ENCODE results near the gene TTLL3.
"Not testable (repeated sequence)": the region's sequence is repeated elsewhere in the genome, so short reads cannot be mapped to it uniquely, and the experiment has no call there.

The TTLL3 gene

DNA sequence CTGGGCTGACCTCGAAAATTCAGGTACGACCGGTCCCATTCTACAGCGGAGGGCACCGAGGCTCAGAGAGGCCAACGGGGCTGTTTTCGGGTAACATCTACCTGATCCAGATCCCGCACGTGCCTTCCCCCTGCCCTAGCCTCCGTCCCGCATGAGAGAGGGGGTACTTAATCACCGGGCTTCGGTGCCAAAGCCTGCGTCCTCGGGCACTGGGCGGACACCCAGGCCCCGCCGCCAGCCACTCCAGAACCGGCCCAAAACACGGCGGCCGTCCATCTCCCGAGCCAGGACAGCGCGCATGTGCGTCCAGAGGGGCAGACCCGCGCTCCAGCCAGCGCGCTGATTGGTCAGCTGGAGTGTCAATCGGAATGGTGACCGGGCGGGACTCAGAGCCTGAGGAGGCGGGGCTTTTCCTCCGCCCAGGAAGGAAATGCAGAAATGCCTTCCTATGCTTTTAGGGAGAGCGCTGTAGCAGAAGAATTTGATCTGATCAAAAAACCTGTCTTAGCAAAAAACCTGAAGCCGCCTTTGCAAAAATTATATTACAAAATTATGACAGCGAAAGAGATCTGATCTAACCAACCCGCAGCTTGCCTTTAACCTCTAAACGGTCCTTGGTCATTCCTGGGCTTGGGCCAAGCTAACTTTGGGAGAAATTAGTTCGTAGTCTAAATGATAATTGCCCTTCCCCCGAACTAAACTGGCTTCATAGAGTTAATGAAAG, 33.8 kb downstream of the TTLL3 start, which contains the start of gene RPUSD3:
RPUSD3 (minus strand) TSS at position 294 of the 724 bp plus-strand sequence; CDS start at position 276, 18 bp downstream.
- DNase-seq, result peak; percentile 100

DNA sequence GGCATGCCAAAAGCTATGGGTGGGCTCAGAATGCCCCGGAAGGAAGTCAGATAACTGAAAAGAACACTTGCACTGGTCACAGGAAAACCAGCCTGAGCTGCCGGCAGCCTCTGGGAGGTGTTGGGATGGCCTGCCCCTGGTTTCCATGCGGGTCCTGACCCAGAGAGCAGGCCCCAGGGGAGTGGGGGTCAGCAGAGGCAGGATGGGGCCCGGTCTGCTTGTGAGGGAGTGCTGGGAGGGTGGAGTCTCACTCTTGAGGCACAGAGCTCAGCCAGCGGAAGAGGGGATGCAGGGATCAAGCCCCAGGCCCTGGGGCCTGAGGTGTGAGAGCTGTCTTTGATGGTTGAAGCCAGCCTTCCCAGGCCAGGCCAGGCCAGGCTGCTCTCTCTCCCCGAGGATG, 36.2 kb downstream of the TTLL3 start:
- no peak for DNase-seq

DNA sequence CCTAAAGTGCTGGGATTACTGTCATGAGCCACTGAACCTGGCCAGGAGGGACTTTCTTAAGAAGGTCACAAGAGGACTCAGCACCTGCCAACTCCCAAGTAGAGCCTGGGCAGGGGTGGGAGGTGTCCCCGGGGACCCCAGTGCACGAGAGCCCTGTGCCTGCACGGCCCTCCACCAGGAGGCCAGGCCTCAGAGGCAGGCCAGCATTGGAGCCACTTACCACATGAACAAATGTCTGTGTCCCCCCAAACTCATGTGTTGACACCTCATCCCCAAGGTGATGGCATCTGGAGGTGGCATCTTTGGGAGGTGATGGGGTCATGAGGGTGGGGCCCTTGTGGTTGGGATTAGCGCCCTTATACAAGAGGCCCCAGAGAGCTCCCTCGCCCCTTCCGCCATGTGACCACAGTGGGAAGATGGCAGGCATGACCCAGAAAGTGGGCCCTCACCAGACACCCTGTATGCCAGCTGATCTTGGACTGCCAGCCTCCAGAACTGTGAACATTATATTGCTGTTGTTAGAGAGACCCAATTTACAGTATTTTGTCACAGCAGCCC, 36.9 kb downstream of the TTLL3 start:
- DNase-seq, result no peak

DNA sequence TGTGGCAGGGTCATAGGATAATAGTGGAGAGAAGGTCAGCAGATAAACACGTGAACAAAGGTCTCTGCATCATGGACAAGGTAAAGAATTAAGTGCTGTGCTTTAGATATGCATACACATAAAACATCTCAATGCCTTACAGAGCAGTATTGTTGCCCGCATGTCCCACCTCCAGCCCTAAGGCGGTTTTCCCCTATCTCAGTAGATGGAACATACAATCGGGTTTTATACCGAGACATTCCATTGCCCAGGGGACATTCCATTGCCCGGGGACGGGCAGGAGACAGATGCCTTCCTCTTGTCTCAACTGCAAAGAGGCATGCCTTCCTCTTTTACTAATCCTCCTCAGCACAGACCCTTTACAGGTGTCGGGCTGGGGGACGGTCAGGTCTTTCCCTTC, 37.8 kb downstream of the TTLL3 start:
- DNase-seq, result not testable (repeated sequence)

DNA sequence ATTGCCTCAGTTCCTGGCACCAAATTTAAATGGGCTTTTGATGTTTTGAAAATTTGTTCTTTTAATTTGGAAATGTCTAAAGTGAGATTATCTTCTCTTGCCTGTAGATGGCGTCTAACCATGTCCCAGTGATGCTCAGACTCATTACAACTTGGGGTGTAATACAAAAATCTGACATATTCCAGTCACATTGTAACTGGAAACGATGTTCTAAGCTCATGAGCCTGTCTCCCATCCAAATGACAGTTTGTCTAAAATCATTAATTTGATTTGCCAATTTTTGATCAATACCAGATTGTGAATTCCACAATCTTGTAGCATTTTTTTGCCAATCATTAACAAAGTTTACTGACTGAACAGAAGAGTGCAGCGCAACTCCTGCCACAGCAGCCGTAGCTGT, 38.8 kb downstream of the TTLL3 start:
- DNase-seq, result not testable (repeated sequence)

DNA sequence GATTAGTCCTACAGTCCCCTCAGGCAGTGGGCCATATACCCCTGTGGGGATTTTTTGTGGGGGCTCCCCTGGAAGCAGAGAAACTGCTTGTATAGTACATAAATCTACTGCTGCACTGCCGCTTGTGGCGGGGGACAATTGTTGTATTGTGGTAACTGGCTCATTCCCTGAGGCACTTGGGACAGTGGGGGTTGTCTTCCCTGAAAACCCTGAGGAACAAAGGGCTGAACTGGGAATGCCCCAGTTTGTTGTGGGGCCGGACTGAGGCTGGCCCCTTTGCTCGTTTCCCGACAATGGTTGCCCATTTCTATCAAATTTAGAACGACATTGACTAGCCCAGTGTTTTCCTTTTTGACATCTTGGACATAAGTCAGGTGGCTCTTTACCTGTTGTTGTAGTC, 41.3 kb downstream of the TTLL3 start:
- DNase-seq, result not testable (repeated sequence)

DNA sequence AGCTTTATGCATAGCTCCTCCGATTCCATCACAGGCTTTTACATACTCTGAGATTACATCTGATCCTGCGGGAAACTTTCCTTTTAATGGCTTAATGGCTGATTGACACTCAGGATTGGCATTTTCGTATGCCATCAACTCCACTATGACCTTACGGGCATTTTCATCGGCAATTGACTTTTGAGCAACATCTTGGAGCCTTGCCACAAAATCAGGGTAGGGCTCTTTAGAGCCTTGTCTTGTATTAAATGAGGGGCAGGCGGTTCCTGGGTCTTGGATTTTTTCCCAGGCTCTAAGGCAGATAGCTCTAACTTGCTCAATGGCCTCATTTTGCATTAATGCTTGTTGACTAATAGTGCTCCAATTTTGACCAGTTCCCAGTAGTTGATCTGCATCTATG, 41.9 kb downstream of the TTLL3 start:
- not testable (repeated sequence) for DNase-seq

DNA sequence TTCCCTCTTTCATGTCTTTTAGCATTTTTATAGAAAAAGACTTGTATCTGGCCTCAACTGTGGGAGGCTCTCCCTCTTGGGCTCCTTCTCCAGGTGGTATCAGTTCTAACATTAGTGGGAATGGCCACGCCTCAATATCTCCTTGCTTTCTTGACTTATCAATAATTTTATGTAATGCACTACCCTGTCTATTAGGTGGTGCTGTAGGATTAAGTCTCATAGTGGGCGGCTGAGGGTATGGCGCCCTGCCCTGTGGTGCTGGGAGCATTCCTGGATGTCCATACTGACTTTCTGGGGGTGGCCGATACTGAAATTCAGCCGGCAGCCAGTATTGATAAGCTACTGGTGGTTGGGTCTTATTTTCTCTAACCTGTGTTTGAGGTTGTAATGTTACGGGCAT, 42.5 kb downstream of the TTLL3 start:
- DNase-seq, result no peak

DNA sequence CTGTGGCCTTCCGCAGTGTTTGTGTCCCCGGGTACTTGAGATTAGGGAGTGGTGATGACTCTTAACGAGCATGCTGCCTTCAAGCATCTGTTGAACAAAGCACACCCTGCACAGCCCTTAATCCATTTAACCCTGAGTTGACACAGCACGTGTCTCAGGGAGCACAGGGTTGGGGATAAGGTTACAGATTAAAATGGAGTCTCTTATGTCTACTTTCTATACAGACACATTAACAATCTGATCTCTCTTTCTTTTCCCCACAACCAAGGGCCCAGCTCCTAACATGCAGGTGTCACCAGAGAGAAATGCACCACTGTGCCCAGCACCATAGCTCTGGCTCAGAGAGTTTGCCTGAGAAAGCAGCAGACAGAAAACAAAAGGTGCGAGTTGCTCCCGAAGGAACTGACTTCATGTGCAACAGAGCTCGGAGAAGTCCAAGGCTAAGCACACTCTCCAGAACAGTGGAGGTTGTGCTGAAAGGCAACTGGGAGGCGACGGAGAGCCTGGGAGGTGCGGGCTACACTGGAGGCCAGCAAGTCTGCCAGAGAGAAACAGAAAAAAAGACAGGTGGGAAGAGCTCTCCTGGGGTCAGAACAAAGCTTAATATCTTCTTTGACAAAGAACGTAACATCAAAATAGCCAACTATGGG, 44.4 kb downstream of the TTLL3 start:
- not testable (repeated sequence) for DNase-seq

DNA sequence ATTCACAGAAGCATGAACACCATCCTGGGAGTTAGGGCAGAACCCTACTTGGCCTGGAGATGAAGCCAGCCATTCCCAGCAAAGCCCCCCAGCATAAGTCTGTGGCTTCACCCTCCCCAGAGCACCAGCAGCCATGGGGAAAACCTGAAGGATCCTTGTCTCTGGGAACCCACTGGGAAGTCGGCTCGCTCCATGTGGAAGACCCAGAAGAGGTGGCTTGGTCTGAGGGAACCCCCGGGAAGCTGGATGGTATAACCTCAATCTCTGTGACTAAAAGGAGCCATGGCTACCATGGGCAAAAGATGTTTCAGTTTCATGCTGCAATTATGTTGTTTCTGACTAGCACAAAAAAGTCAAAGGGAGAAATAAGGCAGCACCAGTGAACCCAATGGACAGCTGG, 45.5 kb downstream of the TTLL3 start:
- no peak for DNase-seq

DNA sequence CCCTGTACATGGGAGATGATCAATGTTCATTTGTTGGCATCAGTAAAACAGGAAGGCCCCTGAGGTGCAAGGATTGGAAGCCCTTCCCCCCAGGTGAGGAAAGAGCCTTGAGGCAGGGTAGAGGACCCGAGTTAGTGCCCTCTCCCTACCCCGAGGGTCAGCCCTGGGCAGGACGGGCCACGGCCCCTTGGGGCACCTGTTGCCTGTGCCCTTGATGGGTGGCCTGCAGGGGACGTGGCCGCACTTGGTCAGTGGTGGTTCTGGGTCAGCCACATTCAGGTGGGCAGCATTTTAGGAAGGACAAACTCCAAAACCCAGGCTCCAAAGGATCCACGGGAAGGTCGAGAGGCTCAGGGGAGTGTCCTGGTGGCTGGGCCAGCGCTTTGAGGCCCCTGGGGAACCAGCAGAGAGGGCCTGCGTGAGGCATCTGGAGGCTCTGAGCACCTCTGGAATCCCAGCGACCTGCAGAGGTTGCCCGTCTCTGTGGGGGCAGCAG, 49.5 kb downstream of the TTLL3 start:
- no peak for DNase-seq

DNA sequence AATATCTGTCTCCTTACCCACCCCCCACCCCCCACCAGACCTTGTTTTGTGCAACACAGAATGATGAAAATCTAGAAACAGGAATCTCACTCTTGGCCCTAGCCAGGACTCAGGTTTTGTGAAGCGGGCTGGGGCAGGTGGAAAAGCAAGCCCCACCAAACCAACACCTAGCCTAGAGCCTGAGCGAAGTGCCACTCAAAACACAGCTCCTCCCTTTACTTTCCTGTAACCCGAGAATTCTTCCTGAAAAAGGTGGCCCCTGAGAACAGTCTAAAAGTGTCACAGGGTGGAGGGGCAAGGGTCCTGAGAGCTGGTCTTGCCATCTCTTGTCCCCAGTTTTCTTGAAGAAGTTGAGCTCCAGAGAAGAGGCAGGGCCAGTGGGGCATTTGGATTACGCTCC, 51.1 kb downstream of the TTLL3 start:
- no peak for DNase-seq

DNA sequence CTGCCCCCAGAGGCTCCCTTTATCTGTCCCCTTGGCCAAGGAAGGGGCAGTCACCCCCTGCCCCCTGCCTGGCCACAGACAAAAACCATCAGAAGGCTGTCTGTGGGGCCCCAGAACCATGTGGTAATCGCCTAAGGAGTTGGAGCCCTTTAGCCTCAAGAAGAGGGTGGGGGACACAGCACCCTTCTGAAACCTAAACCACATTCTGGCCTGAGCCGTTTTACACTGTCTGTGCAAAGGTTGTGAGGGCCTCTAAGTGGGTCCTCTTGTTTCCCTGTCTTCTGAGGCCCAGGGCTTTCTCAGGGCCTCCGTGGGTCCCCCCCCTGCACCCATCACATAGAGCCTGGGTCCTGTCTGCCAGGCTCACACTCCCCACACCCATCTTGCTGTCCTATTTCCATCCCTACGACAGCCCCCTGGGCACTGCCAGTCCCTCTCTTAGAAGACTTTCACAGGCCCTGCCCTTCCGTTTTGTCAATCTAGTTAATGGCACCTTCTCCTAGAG, 51.6 kb downstream of the TTLL3 start:
- DNase-seq, result no peak

DNA sequence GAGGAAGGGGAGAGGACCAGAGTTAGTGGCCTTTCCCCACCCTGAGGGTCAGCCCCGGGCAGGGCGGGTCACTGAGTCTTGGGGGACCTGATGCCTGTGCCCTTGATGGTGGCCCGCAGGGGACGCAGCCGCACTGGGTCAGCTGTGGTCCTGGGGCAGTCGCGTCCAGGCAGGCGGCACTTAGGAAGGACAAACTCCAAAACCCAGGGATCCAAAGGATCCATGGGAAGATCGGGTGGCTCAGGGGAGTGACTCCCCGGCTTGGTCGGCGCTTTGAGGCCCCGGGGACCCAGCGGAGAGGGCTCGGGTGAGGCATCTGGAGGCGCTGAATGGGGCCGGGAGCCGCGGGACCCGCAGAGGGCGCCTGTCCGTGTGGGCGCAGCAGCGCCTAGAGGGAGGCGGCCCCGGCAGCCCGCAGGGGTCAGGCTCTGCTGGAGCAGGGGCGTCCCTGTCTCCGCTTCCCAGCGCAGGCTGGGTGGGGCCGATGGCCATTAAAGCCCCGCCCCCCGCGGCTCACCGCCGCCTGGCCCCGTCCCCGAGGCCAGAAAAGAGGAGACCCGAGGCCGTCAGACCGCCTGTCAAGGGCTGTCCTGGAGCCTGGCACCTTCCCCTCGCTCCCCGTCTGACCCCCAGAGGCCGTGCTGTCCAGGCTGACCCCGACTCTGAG, 52.5 kb downstream of the TTLL3 start:
- no peak for DNase-seq

DNA sequence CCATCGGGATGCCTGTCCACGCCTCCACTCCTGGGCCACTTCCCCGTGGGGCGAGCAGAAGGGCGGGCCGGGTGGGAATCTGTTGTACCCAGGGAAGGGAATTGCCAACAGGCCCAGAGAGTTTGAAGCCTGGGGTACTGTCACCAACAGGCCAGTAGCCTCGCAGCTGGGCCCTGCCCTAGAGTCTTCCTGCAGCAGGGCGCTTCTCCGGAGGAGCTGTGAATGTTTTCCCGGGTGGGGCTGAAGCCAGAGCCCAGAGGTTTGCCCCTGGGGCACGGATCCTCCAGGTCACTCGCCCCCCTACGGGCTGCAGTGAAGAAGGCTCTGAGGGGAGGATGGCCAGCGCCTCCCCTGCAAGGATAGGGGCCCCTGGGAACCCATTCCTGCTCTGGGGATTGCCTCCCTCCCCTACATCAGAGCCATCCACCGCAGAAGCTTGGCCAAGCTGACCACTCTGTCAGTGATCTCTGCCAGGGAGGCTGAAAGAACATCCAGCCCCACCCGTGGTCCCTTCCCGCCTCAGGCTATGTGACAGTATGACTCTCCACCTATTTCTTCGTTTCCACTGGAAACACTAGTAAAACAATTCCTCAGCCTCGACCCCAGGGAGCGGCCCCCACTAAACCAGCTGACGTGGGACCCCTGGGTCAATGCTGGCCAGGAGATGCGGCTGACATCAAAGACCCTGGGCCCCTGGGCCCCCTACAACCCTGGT, 53.2 kb downstream of the TTLL3 start:
- no peak for DNase-seq

DNA sequence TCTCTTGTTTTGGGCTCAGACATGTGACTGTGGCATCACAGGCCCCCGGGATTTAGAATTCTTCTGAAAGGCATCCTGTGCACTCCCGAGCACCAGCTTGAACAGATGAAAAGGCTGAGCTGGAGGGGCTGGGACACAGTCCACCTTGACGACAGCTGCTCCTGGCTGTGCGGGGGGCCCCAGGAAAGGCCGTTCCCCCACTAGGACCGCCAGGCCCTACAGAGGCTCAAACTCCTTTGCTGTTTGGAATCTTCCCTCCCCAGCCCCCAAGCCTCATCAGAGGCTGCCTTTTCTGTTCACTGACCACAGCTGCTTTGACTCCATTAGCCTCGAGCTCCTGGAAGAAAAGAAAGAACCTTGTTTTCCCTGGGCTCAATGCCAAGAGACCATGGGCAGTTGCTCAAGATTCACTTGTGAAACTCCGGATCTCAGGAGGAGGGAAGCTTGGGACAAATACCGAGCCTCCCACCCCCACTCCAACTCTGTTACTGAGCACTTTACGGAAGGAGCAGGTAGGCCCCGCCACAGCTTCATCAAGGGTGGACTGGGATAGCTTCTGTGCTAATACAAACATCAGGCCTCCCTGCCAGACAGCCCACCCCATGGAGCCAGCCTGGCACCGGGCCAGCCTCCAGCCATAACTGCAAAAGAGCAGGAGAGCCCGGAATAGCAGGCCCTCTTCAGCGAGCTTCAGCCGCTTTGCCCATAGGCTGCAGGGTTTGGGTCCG, 54.3 kb downstream of the TTLL3 start:
- DNase-seq, result no peak

DNA sequence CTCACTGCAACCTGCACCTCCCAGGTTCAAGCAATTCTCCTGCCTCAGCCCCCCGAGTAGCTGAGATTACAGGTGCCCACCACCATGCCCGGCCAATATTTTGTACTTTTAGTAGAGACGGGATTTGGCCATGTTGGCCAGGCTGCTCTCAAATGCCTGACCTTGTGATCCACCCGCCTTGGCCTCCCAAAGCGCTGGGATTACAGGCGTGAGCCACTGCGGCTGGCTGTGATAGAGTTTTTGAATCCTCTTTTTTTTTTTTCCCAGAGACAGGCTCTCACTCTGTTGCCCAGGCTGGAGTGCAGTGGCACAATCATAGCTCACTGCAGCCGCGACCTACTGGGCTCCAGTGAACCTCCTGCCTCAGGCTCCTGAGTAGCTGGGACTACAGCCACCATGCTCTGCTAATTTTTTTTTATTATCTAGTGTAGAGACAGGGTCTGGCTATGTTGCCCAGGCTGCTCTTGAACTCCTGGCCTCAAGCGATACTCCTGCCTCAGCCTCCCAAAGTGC, 55.1 kb downstream of the TTLL3 start:
- not testable (repeated sequence) for DNase-seq

DNA sequence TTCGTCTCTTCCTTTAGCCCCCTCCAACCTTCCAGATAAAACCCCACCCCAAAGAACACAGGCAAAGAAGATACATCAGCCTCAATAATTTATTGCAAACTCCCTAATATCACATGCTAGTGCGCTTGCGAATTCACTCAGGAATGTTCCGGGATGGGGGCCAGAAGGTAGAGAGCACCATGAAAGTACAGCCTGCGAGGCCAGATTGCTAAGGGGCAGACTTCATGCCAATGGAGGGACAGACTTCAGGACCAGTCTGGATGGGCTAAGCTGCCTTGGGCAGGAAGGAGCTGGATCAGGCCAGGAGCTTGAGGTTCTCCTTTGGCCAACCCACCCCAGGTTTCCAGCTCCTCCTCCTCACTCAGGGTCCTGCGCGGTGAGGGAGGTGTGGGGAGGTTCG, 56.6 kb downstream of the TTLL3 start:
- DNase-seq, result no peak

DNA sequence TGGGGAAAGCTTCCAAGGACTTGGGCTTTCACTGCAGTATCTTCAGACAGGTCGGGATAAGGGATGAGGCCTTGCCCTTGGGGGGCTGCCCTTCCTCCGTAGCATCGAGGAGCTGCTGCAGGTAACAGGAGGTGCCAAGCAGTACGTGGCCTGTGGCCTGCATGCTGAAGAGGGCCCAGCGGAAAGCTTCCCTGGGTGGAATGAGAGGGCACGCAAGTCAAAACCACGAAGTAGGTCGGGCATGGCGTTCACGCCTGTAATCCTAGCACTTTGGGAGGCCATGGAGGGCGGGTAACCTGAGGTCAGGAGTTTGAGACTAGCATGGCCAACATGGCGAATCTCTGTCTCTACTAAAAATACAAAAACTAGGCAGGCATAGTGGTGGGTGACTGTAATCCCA, 57.0 kb downstream of the TTLL3 start:
- no peak for DNase-seq

DNA sequence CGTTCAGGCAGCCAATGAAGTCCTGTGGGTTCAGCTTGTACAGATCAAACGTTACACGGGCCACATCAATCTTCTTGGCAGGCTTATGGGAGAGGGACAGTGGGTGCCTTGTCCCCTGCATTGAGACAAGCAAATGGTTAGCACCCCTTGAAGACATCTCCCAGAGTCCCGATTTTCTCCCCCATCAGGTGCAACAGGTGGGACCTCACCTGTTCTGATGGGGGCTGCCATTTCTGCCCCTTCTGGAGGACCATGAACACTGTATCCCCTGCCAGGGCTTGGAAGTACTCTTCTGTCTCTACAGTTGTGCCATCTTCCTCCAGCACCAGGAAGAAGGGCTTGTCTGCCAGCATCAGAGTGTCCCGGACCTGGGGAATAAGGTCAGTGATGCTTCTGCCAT, 59.9 kb downstream of the TTLL3 start:
- no peak for DNase-seq

DNA sequence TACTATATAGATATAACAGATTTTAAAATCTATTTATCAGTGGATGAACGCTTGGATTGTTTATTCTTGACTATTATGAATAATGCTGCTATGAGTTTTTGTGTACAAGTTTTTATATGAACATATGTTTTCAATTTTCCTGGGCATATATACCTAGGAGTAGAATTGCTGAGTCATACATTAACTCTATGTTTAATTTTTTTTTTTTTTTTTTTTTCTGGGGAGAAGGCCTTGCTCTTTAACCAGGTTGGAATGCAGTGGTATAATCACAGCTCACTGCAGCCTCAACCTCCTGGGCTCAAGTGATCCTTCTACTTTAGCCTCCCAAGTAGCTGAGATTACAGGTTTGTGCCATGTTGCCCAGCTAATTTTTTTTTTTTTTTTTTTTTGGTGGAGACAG, 60.9 kb downstream of the TTLL3 start:
- DNase-seq, result no peak

DNA sequence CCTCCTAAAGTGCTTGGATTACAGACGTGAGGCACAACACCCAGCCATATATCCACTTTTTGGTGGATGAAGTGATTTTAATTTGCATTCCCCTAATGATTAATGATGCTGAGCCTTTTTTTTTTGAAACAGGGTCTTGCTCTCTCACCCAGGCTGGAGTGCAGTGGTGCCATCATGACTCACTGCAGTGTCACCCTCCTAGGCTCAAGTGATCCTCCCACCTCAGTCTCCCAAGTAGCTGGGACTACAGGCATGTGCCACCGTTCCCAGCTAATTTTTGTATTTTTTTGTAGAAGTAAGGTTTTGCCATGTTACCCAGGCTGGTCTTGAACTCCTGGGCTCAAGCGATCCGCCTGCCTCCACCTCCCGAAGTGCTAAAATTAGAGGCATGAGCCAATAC, 62.0 kb downstream of the TTLL3 start:
- DNase-seq, result not testable (repeated sequence)
